Activated T-helper 1 cell treated with anti-CD3 and anti-CD28 coated beads, Interleukin-12 subunit alpha, Interleukin-12 subunit beta, Interleukin-2, Interleukin-4 antibody, amounts not matched to agents 30 ng/mL and 10 ng/mL and 1 ng/mL, durations not matched to agents 14 hours and 24 hours and 36 hours (primary cell): ENCODE results near the gene NFYB. TPM values are rescaled to one million over a fixed set of nuclear protein-coding genes. Genes with fewer than 3 reads are reported as not detected.
"Not testable (repeated sequence)": the region's sequence is repeated elsewhere in the genome, so short reads cannot be mapped to it uniquely, and the experiment has no call there.

Experiments
- DNase-seq: peaks from one replicate; pipeline ENCODE4 v3.0.0; 2021; ENCODE audit warnings: low spot score
- H3K27ac Mint-ChIP-seq: one replicate; pipeline ENCODE4 v1.8.0; 2021; ENCODE audit warnings: mild to moderate bottlenecking, mixed read lengths
- H3K27me3 Mint-ChIP-seq: one replicate; pipeline ENCODE4 v1.8.0; 2022; ENCODE audit warnings: mild to moderate bottlenecking, moderate library complexity, mixed read lengths; ENCODE audit not compliant: insufficient read depth
- H3K36me3 Mint-ChIP-seq: one replicate; pipeline ENCODE4 v1.8.0; 2021; ENCODE audit warnings: low read depth, mixed read lengths
- H3K4me1 Mint-ChIP-seq: one replicate; pipeline ENCODE4 v1.8.0; 2021; ENCODE audit warnings: low read depth, mixed read lengths
- H3K4me3 Mint-ChIP-seq: one replicate; pipeline ENCODE4 v1.8.0; 2021; ENCODE audit warnings: mild to moderate bottlenecking, moderate library complexity, mixed read lengths
- H3K9me3 Mint-ChIP-seq: one replicate; pipeline ENCODE4 v1.8.0; 2021; ENCODE audit warnings: mixed read lengths
- intact Hi-C: fragments of 100-400 bp; cut with micrococcal nuclease; formaldehyde crosslinking; loops from one replicate; pipeline ENCODE4 v1.15.1; 2024
- total RNA-seq: library from RNA; stranded (reverse); gene quantifications from 2 replicates; pipeline ENCODE4 v1.2.3, GENCODE V29; 2022

NFYB gene
- total RNA-seq, result 25.0 and 25.2 TPM in 2 replicates

DNA sequence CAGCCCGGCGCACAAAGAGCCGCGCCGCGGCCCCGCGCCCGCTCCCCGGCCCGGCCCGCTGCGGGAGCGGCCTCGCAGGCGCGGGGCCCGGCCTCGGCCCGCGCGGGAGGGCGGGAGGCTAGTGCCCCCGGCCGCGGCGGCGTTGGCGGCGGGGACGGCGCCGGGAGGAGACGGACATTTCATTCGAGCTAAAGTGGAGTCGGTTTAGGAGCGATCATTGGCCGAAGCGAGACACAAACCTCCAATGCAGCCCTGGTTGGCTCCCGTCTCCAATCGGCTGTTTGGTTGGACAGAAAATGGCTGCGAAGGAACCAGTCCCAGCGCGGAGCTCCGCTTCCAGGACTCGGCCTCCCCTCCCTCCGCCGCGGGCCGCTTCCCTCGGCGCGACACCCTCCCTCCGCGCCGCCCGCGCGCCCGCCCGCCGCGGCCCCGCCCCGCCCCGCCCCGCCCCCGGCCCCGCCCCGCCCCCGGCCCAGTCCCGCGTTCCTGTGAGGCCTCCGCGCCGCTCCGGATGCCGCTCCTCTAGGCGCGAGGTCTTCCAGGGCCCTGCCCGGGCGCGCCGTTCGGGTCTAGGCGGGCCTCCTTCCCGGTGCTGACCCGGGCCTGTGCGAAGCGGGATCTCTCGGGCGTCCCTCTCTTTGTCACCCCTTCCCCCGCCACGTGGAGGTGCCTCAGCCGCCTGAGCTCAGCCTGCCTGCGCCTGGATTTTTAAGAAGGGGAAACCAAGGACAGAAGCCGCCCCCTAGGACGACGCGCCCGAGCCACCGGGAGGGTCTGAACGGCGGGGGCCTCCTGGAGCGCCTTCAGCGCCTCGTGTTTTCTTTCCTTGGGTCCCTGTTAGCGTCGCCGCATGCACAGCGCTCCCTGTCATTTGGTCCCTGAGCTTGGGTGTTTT lies at the start of gene NFYB:
NFYB (minus strand) TSS at position 309 of the 895 bp plus-strand sequence. CDS start 2,757 bp downstream, outside the sequence.
- peaks cover 16% of the 10 kb centered on the region for H3K4me1 Mint-ChIP-seq
- no peaks in the 10 kb centered on the region for H3K36me3 Mint-ChIP-seq
- H3K9me3 Mint-ChIP-seq, result no peaks in the 10 kb centered on the region
- DNase-seq, result peak; percentile 91
- peaks cover 7% of the 10 kb centered on the region for H3K27me3 Mint-ChIP-seq
- peak within 1 kb of the TSS; percentile 87 for H3K4me3 Mint-ChIP-seq
- intact Hi-C loops, result loop anchor here (1.0 to 10.0 kb wide), 9 partner anchors 74 to 1197 kb away; partner anchors contain the start of genes C12orf75, EID3, HCFC2 and HSP90B1
- peak within 1 kb of the TSS; percentile 88 for H3K27ac Mint-ChIP-seq

DNA sequence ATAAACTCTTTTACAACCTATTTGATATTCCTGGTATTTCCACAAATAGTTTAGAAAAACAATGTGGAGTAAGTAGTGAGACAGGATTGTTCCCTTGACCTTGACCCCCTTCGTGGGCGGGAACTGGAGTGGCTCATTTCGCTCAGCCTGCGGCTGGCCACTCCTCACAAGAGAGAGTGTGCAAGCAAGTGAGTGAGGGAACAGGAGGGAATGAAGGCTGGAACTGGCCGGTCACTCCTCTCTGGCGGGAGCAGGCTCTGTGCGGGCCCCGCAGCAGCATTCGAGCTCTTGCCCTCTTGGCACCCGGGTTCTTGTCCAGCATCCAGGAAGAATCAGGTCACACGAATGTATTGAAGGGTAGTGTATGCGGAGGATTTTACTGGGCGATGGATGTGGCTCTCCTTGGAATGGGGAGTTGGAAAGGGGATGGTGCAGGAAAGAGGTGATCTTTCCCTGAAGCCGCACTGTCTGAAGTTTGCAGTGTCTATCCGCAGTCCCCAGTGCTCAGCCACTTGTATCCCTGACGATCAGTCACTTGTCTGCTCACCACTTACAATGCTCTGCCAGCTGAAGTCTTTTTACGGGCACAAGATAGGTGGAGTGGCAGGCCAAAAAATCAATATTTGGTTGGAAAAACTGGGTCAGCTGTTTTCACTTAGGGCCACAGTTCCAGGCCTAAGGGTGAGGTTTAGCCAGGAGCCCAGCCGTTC lies 49.6 kb upstream of the NFYB start:
- intact Hi-C loops, result no loop called here
- DNase-seq, result no peak
- no peaks in the 10 kb centered on the region for H3K36me3 Mint-ChIP-seq
- no peaks in the 10 kb centered on the region for H3K4me1 Mint-ChIP-seq
- H3K9me3 Mint-ChIP-seq, result no peaks in the 10 kb centered on the region
- H3K27ac Mint-ChIP-seq, result no peak overlapping the region
- H3K4me3 Mint-ChIP-seq, result no peak overlapping the region
- peaks cover 9% of the 10 kb centered on the region for H3K27me3 Mint-ChIP-seq

DNA sequence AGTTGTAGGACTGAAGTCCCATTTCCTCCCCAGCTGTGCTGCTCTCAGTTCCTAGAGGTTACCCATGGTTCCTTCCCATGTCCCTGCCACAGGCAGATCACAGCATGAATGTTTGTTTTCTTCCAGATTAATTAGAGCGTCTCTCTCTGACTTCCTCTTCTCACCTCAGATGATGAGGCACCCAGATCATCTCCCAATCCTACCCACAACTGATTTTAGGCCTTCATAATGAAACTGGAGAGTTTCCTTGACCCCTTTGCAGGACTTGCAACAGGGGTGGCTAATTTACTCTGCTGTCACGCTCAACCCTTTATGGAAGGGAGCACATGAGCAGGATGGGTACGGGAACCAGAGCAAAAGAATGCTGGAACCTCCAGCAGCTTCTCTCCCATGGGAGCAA lies 45.4 kb upstream of the NFYB start:
- intact Hi-C loops, result no loop called here
- Mint-ChIP-seq H3K27me3 (peaks cover 2% of the 10 kb centered on the region), H3K36me3 (no peaks in the 10 kb centered on the region), H3K27ac (no peak overlapping the region), H3K4me1 (peaks cover under 1% of the 10 kb centered on the region), H3K9me3 (no peaks in the 10 kb centered on the region), H3K4me3 (no peak overlapping the region)
- no peak for DNase-seq

DNA sequence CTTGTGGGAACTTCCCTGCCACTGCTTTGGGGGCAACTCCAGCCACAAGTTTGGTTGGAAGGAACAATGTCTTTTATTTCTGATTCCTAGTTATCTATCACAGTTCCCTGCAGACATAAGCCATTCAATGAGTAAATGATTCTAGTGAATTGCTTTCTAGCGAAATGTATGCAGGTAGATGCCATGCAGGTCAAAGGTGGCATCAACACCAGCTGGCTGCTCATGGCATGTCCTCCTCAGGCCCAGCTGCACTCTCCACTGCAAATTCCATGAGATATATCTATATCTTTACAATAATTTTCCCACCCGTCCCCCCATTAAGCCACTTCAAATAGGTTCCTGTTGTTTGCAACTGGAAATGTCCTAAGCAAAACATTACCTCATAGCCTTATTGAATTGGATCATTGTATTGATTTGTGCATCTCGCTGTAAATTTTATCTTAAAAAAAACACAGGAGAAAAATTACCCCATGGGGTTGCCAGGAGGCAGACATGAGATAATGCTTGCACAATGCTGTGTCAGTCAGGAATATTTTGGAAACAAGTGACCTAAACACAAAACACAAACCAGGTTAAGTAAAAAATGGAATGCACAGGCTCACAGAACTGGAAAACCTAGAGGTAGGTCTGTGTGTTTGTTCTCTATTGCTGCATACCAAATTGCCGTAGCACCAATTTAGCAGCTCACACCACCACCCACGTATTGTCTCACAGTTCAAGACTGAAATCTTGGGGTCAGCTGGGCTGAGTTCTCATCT lies 44.8 kb upstream of the NFYB start:
- H3K27ac Mint-ChIP-seq, result no peak overlapping the region
- intact Hi-C loops, result no loop called here
- H3K9me3 Mint-ChIP-seq, result no peaks in the 10 kb centered on the region
- no peak overlapping the region for H3K4me3 Mint-ChIP-seq
- no peaks in the 10 kb centered on the region for H3K36me3 Mint-ChIP-seq
- DNase-seq, result no peak
- H3K27me3 Mint-ChIP-seq, result peaks cover 2% of the 10 kb centered on the region
- peaks cover 6% of the 10 kb centered on the region for H3K4me1 Mint-ChIP-seq

DNA sequence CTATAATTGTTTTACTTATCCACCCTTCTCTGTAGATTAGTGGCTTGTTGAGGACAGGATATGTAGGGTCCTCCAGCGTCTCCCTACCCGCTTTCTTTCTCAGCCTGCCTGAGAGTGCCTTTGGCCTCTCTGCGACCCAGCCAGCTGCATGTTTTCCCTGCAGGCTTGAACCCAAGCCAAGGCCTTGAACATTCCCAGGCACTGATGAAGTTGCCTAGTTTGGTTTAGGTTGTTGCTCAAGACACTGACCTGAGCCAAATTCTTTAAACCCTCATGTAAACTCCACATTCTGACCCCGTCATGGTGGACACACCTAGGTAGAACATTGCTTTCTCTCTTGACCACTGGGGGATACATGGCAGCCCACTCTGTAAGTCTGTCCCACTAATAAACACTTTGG lies 44.1 kb upstream of the NFYB start:
- peaks cover 2% of the 10 kb centered on the region for H3K27me3 Mint-ChIP-seq
- no peak overlapping the region for H3K27ac Mint-ChIP-seq
- DNase-seq, result no peak
- H3K4me3 Mint-ChIP-seq, result no peak overlapping the region
- H3K36me3 Mint-ChIP-seq, result no peaks in the 10 kb centered on the region
- H3K4me1 Mint-ChIP-seq, result peaks cover 13% of the 10 kb centered on the region
- H3K9me3 Mint-ChIP-seq, result no peaks in the 10 kb centered on the region
- intact Hi-C loops, result no loop called here

DNA sequence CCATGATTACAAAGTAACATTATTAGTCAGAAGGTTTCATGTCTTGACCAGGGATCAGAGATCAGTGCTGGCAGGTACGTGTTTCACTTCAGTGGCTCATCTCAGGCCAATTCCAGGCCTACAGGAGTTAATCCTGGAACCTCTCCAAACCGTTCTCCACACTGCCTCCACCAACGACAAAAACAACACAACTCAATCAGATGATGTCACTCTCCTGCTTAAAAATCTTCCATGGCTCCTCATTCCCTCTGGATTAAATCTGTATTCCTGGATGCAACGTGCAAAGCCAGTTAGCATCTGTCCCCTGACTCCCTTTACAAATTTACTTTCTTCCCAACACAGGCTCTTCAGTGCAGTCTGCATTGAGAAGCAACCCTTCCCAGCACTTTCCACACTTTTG lies 43.3 kb upstream of the NFYB start:
- Mint-ChIP-seq H3K9me3 (no peaks in the 10 kb centered on the region), H3K36me3 (no peaks in the 10 kb centered on the region), H3K27ac (no peak overlapping the region), H3K4me3 (no peak overlapping the region), H3K4me1 (peaks cover 15% of the 10 kb centered on the region), H3K27me3 (peaks cover 2% of the 10 kb centered on the region)
- no peak for DNase-seq
- intact Hi-C loops, result no loop called here

DNA sequence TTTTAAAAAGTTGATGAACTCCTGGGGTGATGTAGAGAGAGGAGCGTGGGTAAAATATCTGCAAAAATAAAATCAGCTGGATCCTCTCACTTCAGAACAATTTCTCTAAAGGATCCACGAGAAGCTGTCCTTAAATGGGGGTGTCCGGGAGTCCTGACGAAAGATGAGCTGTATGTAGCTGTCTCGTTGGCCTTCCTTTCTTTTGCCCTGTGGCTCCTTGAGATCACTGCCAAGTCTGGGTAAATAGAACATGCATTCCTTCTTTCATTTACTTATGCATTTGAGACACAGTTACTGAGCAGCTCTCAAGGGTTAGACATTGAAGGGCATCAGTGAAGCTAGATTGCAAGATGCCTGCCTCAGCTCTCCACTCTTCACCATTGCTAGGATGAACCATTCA lies 42.4 kb upstream of the NFYB start:
- Mint-ChIP-seq H3K4me3 (no peak overlapping the region), H3K27me3 (no peaks in the 10 kb centered on the region), H3K27ac (no peak overlapping the region), H3K4me1 (peaks cover 15% of the 10 kb centered on the region), H3K36me3 (no peaks in the 10 kb centered on the region), H3K9me3 (no peaks in the 10 kb centered on the region)
- intact Hi-C loops, result no loop called here
- DNase-seq, result no peak

DNA sequence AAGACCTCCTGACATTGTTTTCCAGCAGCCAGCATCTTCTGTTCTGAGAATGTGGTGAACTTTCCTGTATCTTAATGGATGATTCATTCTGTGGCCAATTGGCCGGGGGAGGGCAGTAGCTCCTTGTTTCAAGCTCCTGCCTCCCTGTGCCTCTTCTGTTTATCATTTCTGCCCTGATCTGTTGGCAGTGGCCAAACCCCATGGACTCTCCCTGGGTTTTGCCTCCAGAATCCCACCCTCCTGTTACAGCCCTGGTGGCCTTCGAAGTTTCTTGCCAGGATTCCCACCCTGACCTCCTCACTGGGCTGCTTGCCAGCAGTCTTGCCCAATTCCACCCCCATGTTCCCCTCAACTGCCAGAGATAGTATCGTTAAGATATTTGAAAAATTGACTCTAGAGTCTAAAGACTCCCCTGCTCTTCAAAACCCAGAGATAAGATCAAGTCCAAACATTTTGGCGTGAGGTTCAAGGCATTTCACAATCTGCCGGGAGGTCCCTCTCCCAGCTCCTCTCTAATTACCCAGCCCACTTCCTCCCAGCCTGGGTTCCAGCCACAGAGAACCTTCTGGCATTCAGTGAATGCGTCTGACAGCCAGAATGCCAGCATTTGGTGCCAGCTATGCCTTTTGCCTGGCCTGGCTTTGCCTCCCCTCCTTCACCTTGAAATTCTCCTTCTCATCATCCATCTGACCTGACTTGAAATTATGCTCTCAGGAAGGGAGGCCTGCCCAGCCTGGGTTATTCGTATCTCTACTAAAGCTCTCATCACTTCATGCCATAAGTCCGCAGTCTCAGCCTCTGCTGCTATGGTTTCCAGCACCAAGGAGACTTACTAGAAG lies 39.9 kb upstream of the NFYB start:
- Mint-ChIP-seq H3K27ac (peak overlapping the region; percentile 55), H3K36me3 (no peaks in the 10 kb centered on the region), H3K4me1 (peaks cover 15% of the 10 kb centered on the region), H3K27me3 (no peaks in the 10 kb centered on the region), H3K9me3 (no peaks in the 10 kb centered on the region), H3K4me3 (peak overlapping the region; percentile 11)
- no peak for DNase-seq
- intact Hi-C loops, result no loop called here

DNA sequence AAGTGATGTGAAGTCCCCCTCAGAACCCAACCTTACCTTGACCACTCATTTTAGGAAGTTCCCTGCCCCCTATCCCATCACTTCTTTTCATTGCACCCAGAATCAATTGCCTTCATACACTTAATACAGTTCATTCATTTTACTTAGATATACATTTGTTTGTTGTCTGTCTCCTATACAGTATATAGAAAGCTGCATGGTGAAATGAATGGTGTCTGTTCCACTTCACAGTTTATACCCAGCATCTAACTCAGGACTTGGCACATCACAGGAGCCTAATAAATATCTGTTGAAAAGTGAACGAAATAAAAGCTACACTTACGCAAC lies 39.3 kb upstream of the NFYB start:
- Mint-ChIP-seq H3K36me3 (no peaks in the 10 kb centered on the region), H3K9me3 (no peaks in the 10 kb centered on the region), H3K4me3 (no peak overlapping the region), H3K4me1 (peaks cover 15% of the 10 kb centered on the region), H3K27me3 (no peaks in the 10 kb centered on the region), H3K27ac (no peak overlapping the region)
- intact Hi-C loops, result no loop called here
- no peak for DNase-seq

DNA sequence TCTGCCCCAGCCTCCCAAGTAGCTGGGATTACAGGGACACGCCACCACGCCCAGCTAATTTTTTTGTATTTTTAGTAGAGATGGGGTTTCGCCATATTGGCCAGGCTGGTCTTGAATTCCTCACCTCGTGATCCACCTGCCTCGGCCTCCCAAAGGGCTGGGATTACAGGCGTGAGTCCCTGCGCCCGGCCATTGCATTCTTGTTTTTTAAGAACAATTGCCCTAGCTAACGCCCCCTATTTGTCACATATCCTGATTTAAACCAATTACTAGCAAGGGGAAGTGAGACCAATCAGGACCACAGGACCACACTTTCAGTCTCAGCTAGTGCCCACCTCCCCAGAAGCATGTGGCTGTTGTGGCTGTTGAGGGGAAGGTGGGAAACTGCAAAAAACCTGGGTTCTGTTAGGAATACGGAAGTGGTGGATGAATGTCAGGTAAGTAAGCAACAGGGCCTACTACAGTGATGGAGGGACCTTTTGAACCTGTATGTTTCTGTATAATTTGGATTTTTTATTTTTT lies 37.8 kb upstream of the NFYB start:
- Mint-ChIP-seq H3K27me3 (no peaks in the 10 kb centered on the region), H3K4me3 (no peak overlapping the region), H3K27ac (no peak overlapping the region), H3K36me3 (no peaks in the 10 kb centered on the region), H3K9me3 (no peaks in the 10 kb centered on the region), H3K4me1 (peaks cover 15% of the 10 kb centered on the region)
- DNase-seq, result no peak
- intact Hi-C loops, result no loop called here

DNA sequence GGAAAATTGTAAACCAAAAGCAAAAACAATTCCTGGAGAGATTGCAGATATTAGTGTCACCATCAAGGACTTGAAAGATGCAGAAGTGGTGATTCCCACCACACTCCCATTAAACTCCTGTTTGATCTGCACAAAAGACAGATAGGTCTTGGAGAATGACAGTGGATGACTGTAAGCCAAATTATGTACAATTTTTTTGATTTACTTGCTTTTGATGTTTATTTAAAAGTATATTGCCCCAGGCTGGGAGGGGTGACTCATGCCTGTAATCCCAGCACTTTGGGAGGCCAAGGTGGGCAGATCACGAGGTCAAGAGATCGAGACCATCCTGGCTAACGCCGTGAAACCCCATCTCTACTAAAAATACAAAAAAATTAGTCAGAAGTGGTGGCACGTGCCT lies 35.8 kb upstream of the NFYB start:
- intact Hi-C loops, result not testable (repeated sequence)

DNA sequence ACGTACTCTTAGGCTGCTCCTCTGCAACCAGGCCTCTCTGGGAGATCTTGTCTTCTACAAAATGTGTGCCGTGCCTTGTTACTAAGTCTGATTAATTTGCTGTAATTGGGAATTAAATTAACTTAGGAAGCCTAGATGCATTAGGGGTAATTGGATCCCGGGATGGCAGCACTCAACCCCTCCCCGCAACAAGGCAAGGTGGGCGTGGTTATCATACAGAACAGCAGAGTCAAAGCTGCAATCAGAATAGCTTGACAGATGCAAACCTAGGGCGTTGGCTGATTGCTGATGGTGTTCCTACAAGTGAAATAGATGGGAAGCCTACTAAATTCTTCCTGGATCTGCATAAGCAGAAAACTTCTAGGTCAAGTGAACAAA lies 34.5 kb upstream of the NFYB start:
- no peak overlapping the region for H3K27ac Mint-ChIP-seq
- no peak overlapping the region for H3K4me3 Mint-ChIP-seq
- H3K9me3 Mint-ChIP-seq, result no peaks in the 10 kb centered on the region
- H3K27me3 Mint-ChIP-seq, result peaks cover 4% of the 10 kb centered on the region
- no peaks in the 10 kb centered on the region for H3K36me3 Mint-ChIP-seq
- H3K4me1 Mint-ChIP-seq, result peaks cover 6% of the 10 kb centered on the region
- intact Hi-C loops, result no loop called here
- DNase-seq, result no peak

More for the DNA sequence above, 35.8 kb upstream of the NFYB start:
- not testable (repeated sequence) for H3K36me3 Mint-ChIP-seq, H3K27me3 Mint-ChIP-seq, DNase-seq, H3K4me3 Mint-ChIP-seq, H3K27ac Mint-ChIP-seq, H3K9me3 Mint-ChIP-seq
- H3K4me1 Mint-ChIP-seq, result peaks cover 15% of the 10 kb centered on the region
